Measurements from ENCODE around the gene PDE4D.

Gene PDE4D

DNA sequence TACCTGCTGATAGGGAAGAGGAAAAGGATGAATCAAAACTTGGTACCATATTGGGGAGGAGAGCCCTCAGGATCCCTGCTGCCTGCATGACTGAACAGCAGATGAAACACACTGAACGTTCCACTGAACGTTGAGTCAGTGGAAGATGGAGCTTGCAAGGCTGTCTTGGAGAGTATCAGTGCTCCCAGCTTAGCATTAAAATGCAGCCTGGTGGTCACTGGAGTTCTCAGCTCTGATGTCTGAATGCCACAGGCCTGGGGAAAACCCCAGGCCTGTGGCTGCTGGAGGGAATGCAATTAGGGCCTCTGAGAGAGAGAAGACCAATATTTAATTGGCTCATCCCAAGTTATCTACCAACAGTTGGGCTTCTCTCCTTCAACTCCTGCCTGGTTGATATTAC is 54.5 kb downstream of the PDE4D start:
- Histone ChIP-seq H3K36me3 (no peaks in the 10 kb centered on the region), H3K27me3 (peaks cover 35% of the 10 kb centered on the region), H3K4me3 (ENCODE audit: low read depth, low read length) (no peak overlapping the region), H3K9me3 (no peaks in the 10 kb centered on the region), H3K4me1 (no peaks in the 10 kb centered on the region)
- no peak for DNase-seq
- TF ChIP-seq, protein P1, sequence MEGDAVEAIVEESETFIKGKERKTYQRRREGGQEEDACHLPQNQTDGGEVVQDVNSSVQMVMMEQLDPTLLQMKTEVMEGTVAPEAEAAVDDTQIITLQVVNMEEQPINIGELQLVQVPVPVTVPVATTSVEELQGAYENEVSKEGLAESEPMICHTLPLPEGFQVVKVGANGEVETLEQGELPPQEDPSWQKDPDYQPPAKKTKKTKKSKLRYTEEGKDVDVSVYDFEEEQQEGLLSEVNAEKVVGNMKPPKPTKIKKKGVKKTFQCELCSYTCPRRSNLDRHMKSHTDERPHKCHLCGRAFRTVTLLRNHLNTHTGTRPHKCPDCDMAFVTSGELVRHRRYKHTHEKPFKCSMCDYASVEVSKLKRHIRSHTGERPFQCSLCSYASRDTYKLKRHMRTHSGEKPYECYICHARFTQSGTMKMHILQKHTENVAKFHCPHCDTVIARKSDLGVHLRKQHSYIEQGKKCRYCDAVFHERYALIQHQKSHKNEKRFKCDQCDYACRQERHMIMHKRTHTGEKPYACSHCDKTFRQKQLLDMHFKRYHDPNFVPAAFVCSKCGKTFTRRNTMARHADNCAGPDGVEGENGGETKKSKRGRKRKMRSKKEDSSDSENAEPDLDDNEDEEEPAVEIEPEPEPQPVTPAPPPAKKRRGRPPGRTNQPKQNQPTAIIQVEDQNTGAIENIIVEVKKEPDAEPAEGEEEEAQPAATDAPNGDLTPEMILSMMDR (IDR thresholded peaks at IDR 0.05; ENCODE audit: low read depth, low read length) = no peak

- Histone ChIP-seq H3K27me3 (peaks cover 27% of the 10 kb centered on the region), H3K4me1 (no peaks in the 10 kb centered on the region), H3K9me3 (no peaks in the 10 kb centered on the region), H3K4me3 (ENCODE audit: low read depth, low read length) (no peak overlapping the region), H3K36me3 (no peaks in the 10 kb centered on the region)
- TF ChIP-seq, protein P1 (IDR thresholded peaks at IDR 0.05; ENCODE audit: low read depth, low read length) = no peak
- no peak for DNase-seq
Measured at GRCh38 chr5:59838067-59838466, 55.5 kb downstream of the PDE4D start.

GRCh38 chr5:59837071-59837470 is 56.5 kb downstream of the PDE4D start:
- DNase-seq = no peak
- Histone ChIP-seq H3K36me3 (no peaks in the 10 kb centered on the region), H3K9me3 (no peaks in the 10 kb centered on the region), H3K4me3 (ENCODE audit: low read depth, low read length) (no peak overlapping the region), H3K27me3 (peaks cover 25% of the 10 kb centered on the region), H3K4me1 (no peaks in the 10 kb centered on the region)
- TF ChIP-seq, protein P1 (IDR thresholded peaks at IDR 0.05; ENCODE audit: low read depth, low read length) = no peak

- Histone ChIP-seq H3K27me3 (peaks cover 12% of the 10 kb centered on the region), H3K9me3 (no peaks in the 10 kb centered on the region), H3K4me1 (no peaks in the 10 kb centered on the region), H3K36me3 (no peaks in the 10 kb centered on the region), H3K4me3 (ENCODE audit: low read depth, low read length) (no peak overlapping the region)
- DNase-seq = no peak
- TF ChIP-seq, protein P1 (IDR thresholded peaks at IDR 0.05; ENCODE audit: low read depth, low read length) = no peak
Measured at GRCh38 chr5:59835800-59836199, 57.7 kb downstream of the PDE4D start.

GRCh38 chr5:59833448-59833847 is 60.1 kb downstream of the PDE4D start:
- TF ChIP-seq, protein P1 (IDR thresholded peaks at IDR 0.05; ENCODE audit: low read depth, low read length) = no peak

GRCh38 chr5:59832577-59833301 is 60.8 kb downstream of the PDE4D start:
- Histone ChIP-seq H3K36me3 (no peaks in the 10 kb centered on the region), H3K9me3 (no peaks in the 10 kb centered on the region), H3K27me3 (no peaks in the 10 kb centered on the region; the same call in 1 of the 2 replicates), H3K4me3 (ENCODE audit: low read depth, low read length) (no peak overlapping the region), H3K4me1 (no peaks in the 10 kb centered on the region)
- no peak for DNase-seq
- TF ChIP-seq, protein P1 (IDR thresholded peaks at IDR 0.05; ENCODE audit: low read depth, low read length) = no peak

More at GRCh38 chr5:59833448-59833847, 60.1 kb downstream of the PDE4D start:
- DNase-seq = no peak
- Histone ChIP-seq H3K4me1 (no peaks in the 10 kb centered on the region), H3K36me3 (no peaks in the 10 kb centered on the region), H3K27me3 (peaks cover 5% of the 10 kb centered on the region), H3K9me3 (no peaks in the 10 kb centered on the region), H3K4me3 (ENCODE audit: low read depth, low read length) (no peak overlapping the region)

Measured in BE2C (cell line).